Measurements from ENCODE around the gene CTAGE6. TPM values are rescaled to one million over a fixed set of nuclear protein-coding genes. Genes with fewer than 3 reads are reported as not detected.
"Not testable (repeated sequence)": the region's sequence is repeated elsewhere in the genome, so short reads cannot be mapped to it uniquely, and the experiment has no call there.

The CTAGE6 gene
- 3.4 TPM for total RNA-seq
- not detected for polyA plus RNA-seq

GRCh38 chr7:143757596-143757995 lies at the start of gene CTAGE6:
Gene CTAGE6, minus strand, starts transcription at chr7:143757696. Its CDS starts 38 bp downstream, at chr7:143757658.
- WGBS: no CpG with 5 or more reads among the region's 19 CpGs
- not testable (repeated sequence) for H3K4me3 ChIP-seq (ENCODE audit: low read depth, low read length); H3K36me3 ChIP-seq (ENCODE audit: insufficient read depth); DNase-seq (ENCODE audit: extremely low spot score); H3K4me1 ChIP-seq (ENCODE audit: insufficient read depth); H3K27ac ChIP-seq (ENCODE audit: low read depth)

- H3K27ac ChIP-seq (ENCODE audit: low read depth); H3K4me3 ChIP-seq (ENCODE audit: low read depth, low read length); H3K36me3 ChIP-seq (ENCODE audit: insufficient read depth); H3K4me1 ChIP-seq (ENCODE audit: insufficient read depth); DNase-seq (ENCODE audit: extremely low spot score): not testable (repeated sequence)
- WGBS: no CpG with 5 or more reads among the region's 5 CpGs
Observed at GRCh38 chr7:143806664-143807071, 49.2 kb upstream of the CTAGE6 start.

GRCh38 chr7:143797896-143798290 lies 40.4 kb upstream of the CTAGE6 start:
- not testable (repeated sequence) for H3K36me3 ChIP-seq (ENCODE audit: insufficient read depth); H3K4me3 ChIP-seq (ENCODE audit: low read depth, low read length); DNase-seq (ENCODE audit: extremely low spot score); H3K4me1 ChIP-seq (ENCODE audit: insufficient read depth); H3K27ac ChIP-seq (ENCODE audit: low read depth)
- 72% methylated on average over 1 of the region's 2 CpGs for WGBS

GRCh38 chr7:143797119-143797895 lies 39.8 kb upstream of the CTAGE6 start:
- H3K4me3 ChIP-seq (ENCODE audit: low read depth, low read length); DNase-seq (ENCODE audit: extremely low spot score); H3K4me1 ChIP-seq (ENCODE audit: insufficient read depth); H3K36me3 ChIP-seq (ENCODE audit: insufficient read depth); H3K27ac ChIP-seq (ENCODE audit: low read depth): not testable (repeated sequence)
- 82% methylated on average over 4 of the region's 6 CpGs for WGBS

- H3K36me3 ChIP-seq (ENCODE audit: insufficient read depth); H3K4me1 ChIP-seq (ENCODE audit: insufficient read depth); H3K4me3 ChIP-seq (ENCODE audit: low read depth, low read length); DNase-seq (ENCODE audit: extremely low spot score); H3K27ac ChIP-seq (ENCODE audit: low read depth): not testable (repeated sequence)
- WGBS: no CpG with 5 or more reads among the region's 2 CpGs
Observed at GRCh38 chr7:143795653-143796052, 38.2 kb upstream of the CTAGE6 start.

- not testable (repeated sequence) for H3K36me3 ChIP-seq (ENCODE audit: insufficient read depth); H3K4me1 ChIP-seq (ENCODE audit: insufficient read depth); H3K27ac ChIP-seq (ENCODE audit: low read depth); H3K4me3 ChIP-seq (ENCODE audit: low read depth, low read length); DNase-seq (ENCODE audit: extremely low spot score)
- 92% methylated on average over 2 of the region's 2 CpGs for WGBS
Observed at GRCh38 chr7:143792633-143793032, 35.1 kb upstream of the CTAGE6 start.

- WGBS: no CpG with 5 or more reads among the region's 7 CpGs
- not testable (repeated sequence) for DNase-seq (ENCODE audit: extremely low spot score); H3K36me3 ChIP-seq (ENCODE audit: insufficient read depth); H3K27ac ChIP-seq (ENCODE audit: low read depth); H3K4me3 ChIP-seq (ENCODE audit: low read depth, low read length); H3K4me1 ChIP-seq (ENCODE audit: insufficient read depth)
Observed at GRCh38 chr7:143785415-143786182, 28.1 kb upstream of the CTAGE6 start.

GRCh38 chr7:143779591-143779990 lies 22.1 kb upstream of the CTAGE6 start:
- not testable (repeated sequence) for DNase-seq (ENCODE audit: extremely low spot score); H3K4me3 ChIP-seq (ENCODE audit: low read depth, low read length); H3K36me3 ChIP-seq (ENCODE audit: insufficient read depth); H3K4me1 ChIP-seq (ENCODE audit: insufficient read depth); H3K27ac ChIP-seq (ENCODE audit: low read depth)
- 72% methylated on average over 2 of the region's 2 CpGs for WGBS

- 88% methylated on average over 2 of the region's 5 CpGs for WGBS
- not testable (repeated sequence) for DNase-seq (ENCODE audit: extremely low spot score); H3K27ac ChIP-seq (ENCODE audit: low read depth); H3K4me1 ChIP-seq (ENCODE audit: insufficient read depth); H3K36me3 ChIP-seq (ENCODE audit: insufficient read depth); H3K4me3 ChIP-seq (ENCODE audit: low read depth, low read length)
Observed at GRCh38 chr7:143772738-143773468, 15.4 kb upstream of the CTAGE6 start.

- not testable (repeated sequence) for H3K36me3 ChIP-seq (ENCODE audit: insufficient read depth); H3K27ac ChIP-seq (ENCODE audit: low read depth); H3K4me3 ChIP-seq (ENCODE audit: low read depth, low read length); H3K4me1 ChIP-seq (ENCODE audit: insufficient read depth); DNase-seq (ENCODE audit: extremely low spot score)
- 84% methylated on average over 2 of the region's 2 CpGs for WGBS
Observed at GRCh38 chr7:143767531-143767930, 10.0 kb upstream of the CTAGE6 start.

- H3K27ac ChIP-seq (ENCODE audit: low read depth); DNase-seq (ENCODE audit: extremely low spot score); H3K36me3 ChIP-seq (ENCODE audit: insufficient read depth); H3K4me3 ChIP-seq (ENCODE audit: low read depth, low read length); H3K4me1 ChIP-seq (ENCODE audit: insufficient read depth): not testable (repeated sequence)
- 0% methylated on average over 1 of the region's 5 CpGs for WGBS
Observed at GRCh38 chr7:143765678-143766077, 8.2 kb upstream of the CTAGE6 start.

- DNase-seq (ENCODE audit: extremely low spot score); H3K27ac ChIP-seq (ENCODE audit: low read depth); H3K4me1 ChIP-seq (ENCODE audit: insufficient read depth); H3K4me3 ChIP-seq (ENCODE audit: low read depth, low read length); H3K36me3 ChIP-seq (ENCODE audit: insufficient read depth): not testable (repeated sequence)
- no CpG with 5 or more reads among the region's 1 CpG for WGBS
Observed at GRCh38 chr7:143763065-143763464, 5.6 kb upstream of the CTAGE6 start.

- 71% methylated on average over 2 of the region's 4 CpGs for WGBS
- not testable (repeated sequence) for H3K4me3 ChIP-seq (ENCODE audit: low read depth, low read length); H3K36me3 ChIP-seq (ENCODE audit: insufficient read depth); H3K27ac ChIP-seq (ENCODE audit: low read depth); H3K4me1 ChIP-seq (ENCODE audit: insufficient read depth); DNase-seq (ENCODE audit: extremely low spot score)
Observed at GRCh38 chr7:143745340-143745739, 12.2 kb downstream of the CTAGE6 start.
